ENCODE measurements around the gene CST3. TPM values are rescaled to one million over a fixed set of nuclear protein-coding genes. Genes with fewer than 3 reads are reported as not detected.
A peak's percentile ranks its signal among the peaks of the same experiment; 100 is the strongest.

Gene CST3
- total RNA-seq, 1 experiment from 2014 or later = 181 TPM

- Histone ChIP-seq H3K27me3 (ENCODE audit: insufficient read depth, low read length) (peaks cover 6% of the 10 kb centered on the region; the same call in 1 of the 2 replicates), H3K9me3 (ENCODE audit: control insufficient read depth in 1 of 2, insufficient read depth in 1 of 2, low read depth in 1 of 2, low read length in 2 of 2) (no peaks in the 10 kb centered on the region), H3K27ac (ENCODE audit: low read depth, low read length) (no peak overlapping the region), H3K36me3 (ENCODE audit: control insufficient read depth in 1 of 2, insufficient read depth in 2 of 2, low read length in 2 of 2) (no peaks in the 10 kb centered on the region), H2AFZ (ENCODE audit: low read depth, low read length, poor library complexity, severe bottlenecking) (no peak overlapping the region), H3K9me2 (ENCODE audit: insufficient read depth) (no peaks in the 10 kb centered on the region), H3K4me1 (ENCODE audit: control insufficient read depth in 1 of 2, insufficient read depth in 2 of 2, low read length in 2 of 2) (no peaks in the 10 kb centered on the region), H3K4me2 (ENCODE audit: low read length) (no peak overlapping the region), H3K4me3 (replicated peaks in 1 of 2; ENCODE audit: low read depth in 1 of 2, low read length in 2 of 2) (no peak overlapping the region), H3K79me2 (ENCODE audit: insufficient read depth, low read length) (no peaks in the 10 kb centered on the region), H4K20me1 (ENCODE audit: insufficient read depth) (no peaks in the 10 kb centered on the region), H3K9ac (ENCODE audit: low read length) (no peak overlapping the region)
- TF ChIP-seq SP1 (IDR thresholded peaks at IDR 0.05; ENCODE audit: low read depth) (no peak), FOSL1 (IDR thresholded peaks at IDR 0.05; ENCODE audit: low read depth) (no peak)
- TF ChIP-seq, protein P1, sequence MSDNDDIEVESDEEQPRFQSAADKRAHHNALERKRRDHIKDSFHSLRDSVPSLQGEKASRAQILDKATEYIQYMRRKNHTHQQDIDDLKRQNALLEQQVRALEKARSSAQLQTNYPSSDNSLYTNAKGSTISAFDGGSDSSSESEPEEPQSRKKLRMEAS (IDR thresholded peaks at IDR 0.05) = no peak
- ATAC-seq = no peak
- intact Hi-C loops (cut with micrococcal nuclease) = no loop called here
- ChIA-PET RAD21 (ENCODE audit: low non-redundant PET in 1 of 2, low total read pairs in 2 of 2, uncharacterized antibody in 2 of 2, unreplicated experiment in 2 of 2) (no interaction called here), CTCF (no interaction called here), POLR2A (no interaction called here)
- no peak for DNase-seq (ENCODE audit: low read depth, low spot score)
- BruUV-seq (replicated peaks) = no TSS peak
These were observed 52.3 kb downstream of the CST3 start for GRCh38 chr20:23585449-23585807.

DNA sequence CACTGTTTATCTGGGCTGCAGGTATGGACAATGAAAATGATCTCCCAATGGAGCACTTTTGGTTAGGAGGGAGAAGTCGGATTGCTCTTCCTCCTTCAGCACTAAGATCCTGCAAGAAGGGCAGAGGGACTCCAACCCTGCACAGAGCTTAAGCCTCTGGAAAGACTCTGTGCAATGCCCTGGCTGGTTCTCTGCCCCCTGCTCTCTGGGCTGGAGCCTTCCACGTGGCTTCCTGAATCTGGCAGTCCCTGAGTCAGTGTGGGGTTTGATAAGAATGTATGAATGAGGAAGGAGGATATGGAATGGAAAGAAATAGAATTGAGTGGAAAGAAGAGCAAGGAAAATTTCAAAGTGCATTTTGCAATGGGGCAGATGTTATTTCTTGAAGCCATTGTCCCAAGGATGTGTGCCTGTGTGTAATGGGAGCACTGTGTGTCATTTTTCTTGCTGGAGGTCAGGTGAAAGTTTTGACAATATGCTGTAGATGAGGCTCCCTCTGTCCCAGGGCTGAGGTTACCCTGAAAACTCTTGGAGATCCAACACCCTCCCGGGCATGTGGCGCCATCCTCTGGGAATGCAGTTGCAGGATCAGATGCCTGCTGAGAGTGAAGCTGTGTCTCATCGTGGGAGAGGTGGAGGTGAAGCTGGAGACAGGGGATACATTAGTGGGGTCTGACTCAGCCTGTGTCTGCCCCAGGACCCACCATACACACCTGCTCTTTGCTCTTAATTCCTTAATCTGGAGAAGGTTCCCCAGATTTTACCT lies 53.1 kb downstream of the CST3 start:
- Histone ChIP-seq H3K79me2 (ENCODE audit: insufficient read depth, low read length) (no peaks in the 10 kb centered on the region), H3K4me1 (ENCODE audit: control insufficient read depth in 1 of 2, insufficient read depth in 2 of 2, low read length in 2 of 2) (no peaks in the 10 kb centered on the region), H3K4me3 (replicated peaks in 1 of 2; ENCODE audit: low read depth in 1 of 2, low read length in 2 of 2) (no peak overlapping the region), H2AFZ (ENCODE audit: low read depth, low read length, poor library complexity, severe bottlenecking) (no peak overlapping the region), H3K9ac (ENCODE audit: low read length) (no peak overlapping the region), H3K36me3 (ENCODE audit: control insufficient read depth in 1 of 2, insufficient read depth in 2 of 2, low read length in 2 of 2) (no peaks in the 10 kb centered on the region), H3K9me2 (ENCODE audit: insufficient read depth) (no peaks in the 10 kb centered on the region), H4K20me1 (ENCODE audit: insufficient read depth) (no peaks in the 10 kb centered on the region), H3K27me3 (ENCODE audit: insufficient read depth, low read length) (peaks cover 8% of the 10 kb centered on the region; the same call in 1 of the 2 replicates), H3K9me3 (ENCODE audit: control insufficient read depth in 1 of 2, insufficient read depth in 1 of 2, low read depth in 1 of 2, low read length in 2 of 2) (no peaks in the 10 kb centered on the region), H3K27ac (ENCODE audit: low read depth, low read length) (no peak overlapping the region), H3K4me2 (ENCODE audit: low read length) (no peak overlapping the region)
- no TSS peak for BruUV-seq (replicated peaks)
- DNase-seq (ENCODE audit: low read depth, low spot score) (no peak), ATAC-seq (no peak)
- ChIA-PET CTCF (interaction anchor here (0.7 kb wide), 1 partner anchor 138 kb away, joined by 3 read pairs; no protein-coding TSS in a partner anchor), RAD21 (ENCODE audit: low non-redundant PET in 1 of 2, low total read pairs in 2 of 2, uncharacterized antibody in 2 of 2, unreplicated experiment in 2 of 2) (no interaction called here), POLR2A (no interaction called here)
- TF ChIP-seq SRF (IDR thresholded peaks at IDR 0.05; ENCODE audit: low read depth) (no peak), ZNF274 (IDR thresholded peaks at IDR 0.05; ENCODE audit: low read depth, low read length) (no peak), RAD21 (IDR thresholded peaks at IDR 0.05; ENCODE audit: low read depth) (peak; percentile 23; the same call in 1 of the 2 replicates), CBX3 (IDR thresholded peaks at IDR 0.05; ENCODE audit: low read depth) (no peak)
- intact Hi-C loops (cut with micrococcal nuclease) = no loop called here

Other genes starting within 250 kb of the CST3 start
- gene NAPB, start 216.5 kb downstream of the CST3 start, total RNA-seq (2021; ENCODE audit: unreplicated experiment) = 7.9 TPM
- not detected for gene CSTL1, start 198.3 kb downstream of the CST3 start, total RNA-seq (2021; ENCODE audit: unreplicated experiment)
- gene CST11, start 185.1 kb downstream of the CST3 start, total RNA-seq (2021; ENCODE audit: unreplicated experiment) = not detected
- gene CST8, start 146.8 kb downstream of the CST3 start, total RNA-seq (2021; ENCODE audit: unreplicated experiment) = not detected
- not detected for gene CST9L, start 69.5 kb downstream of the CST3 start, total RNA-seq (2021; ENCODE audit: unreplicated experiment)
- not detected for gene CST9, start 32.0 kb downstream of the CST3 start, total RNA-seq (2021; ENCODE audit: unreplicated experiment)
- gene CST4, start 51.1 kb upstream of the CST3 start, total RNA-seq (2021; ENCODE audit: unreplicated experiment) = not detected
- gene CST1, start 113.0 kb upstream of the CST3 start, total RNA-seq (2021; ENCODE audit: unreplicated experiment) = not detected
- not detected for gene CST2, start 188.8 kb upstream of the CST3 start, total RNA-seq (2021; ENCODE audit: unreplicated experiment)
- not detected for gene CST5, start 241.8 kb upstream of the CST3 start, total RNA-seq (2021; ENCODE audit: unreplicated experiment)

All from HCT116 (cell line).